ENCODE measurements around the gene MKNK2. TPM values are rescaled to one million over a fixed set of nuclear protein-coding genes. Genes with fewer than 3 reads are reported as not detected.
A peak's percentile ranks its signal among the peaks of the same experiment; 100 is the strongest.

Gene MKNK2
- 100 to 1,000 TPM in 4 of 6 experiments, 10 to 100 TPM in 2; 80.5 to 218 (median 117) TPM for total RNA-seq
- long read RNA-seq, partial matches to known transcripts: 2 of 15 reads
- long read RNA-seq, other reads (novel, unspliced or antisense): 10 of 15 reads

DNA sequence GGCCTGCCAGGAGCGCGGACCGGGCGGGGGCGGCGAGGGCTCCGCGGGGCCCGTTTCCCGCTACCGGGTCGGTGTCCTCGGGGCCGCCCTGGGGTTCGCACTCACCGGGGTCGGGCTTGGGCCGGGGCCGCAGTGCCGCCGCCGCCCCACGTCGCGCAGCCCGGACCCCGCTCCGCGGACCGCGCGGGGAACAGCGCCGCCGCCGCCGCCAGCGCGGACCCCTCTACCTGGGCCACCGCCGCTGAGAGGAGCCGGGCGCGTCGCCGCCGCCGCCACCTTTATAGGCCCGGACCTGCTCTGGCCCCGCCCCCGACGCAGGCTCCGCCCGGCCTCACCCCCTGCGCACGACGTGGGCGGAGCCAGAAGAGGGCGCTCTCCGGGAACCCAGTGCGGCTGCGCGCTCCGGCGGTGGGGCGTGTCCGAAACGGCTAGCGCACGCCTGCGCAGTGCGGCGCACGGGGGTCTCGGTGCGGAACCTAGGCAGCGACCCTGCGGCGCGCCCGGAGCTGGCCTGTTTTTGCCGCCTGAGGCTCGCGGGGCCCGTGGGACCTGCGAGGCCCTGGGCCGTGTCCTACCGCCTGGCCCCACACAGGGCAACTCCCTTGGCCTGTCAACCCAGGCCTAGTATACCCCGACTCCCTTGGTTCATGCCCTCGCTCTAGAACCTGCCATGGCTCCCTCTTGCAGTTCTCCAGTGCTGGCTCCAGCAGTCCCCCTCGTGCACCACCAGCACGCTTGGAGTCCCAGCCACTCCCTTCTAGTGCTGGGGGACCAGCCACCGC, at the start of gene MKNK2:
Gene MKNK2 (minus strand): TSS at position 254 of the 782 bp plus-strand sequence. CDS start 393 bp downstream, outside the sequence.
- H3K4me3 ChIP-seq: peak within 1 kb of the TSS; percentile 80 to 94 (median 93)
- ATAC-seq (peak; percentile 50 to 65 (median 59)), DNase-seq (peak; percentile 95 to 97 (median 97))
- no peaks in the 10 kb centered on the region for H3K9me3 ChIP-seq
- TF ChIP-seq POLR2A (IDR thresholded peaks at IDR 0.05): peak; percentile 100
- TF ChIP-seq, protein P1, sequence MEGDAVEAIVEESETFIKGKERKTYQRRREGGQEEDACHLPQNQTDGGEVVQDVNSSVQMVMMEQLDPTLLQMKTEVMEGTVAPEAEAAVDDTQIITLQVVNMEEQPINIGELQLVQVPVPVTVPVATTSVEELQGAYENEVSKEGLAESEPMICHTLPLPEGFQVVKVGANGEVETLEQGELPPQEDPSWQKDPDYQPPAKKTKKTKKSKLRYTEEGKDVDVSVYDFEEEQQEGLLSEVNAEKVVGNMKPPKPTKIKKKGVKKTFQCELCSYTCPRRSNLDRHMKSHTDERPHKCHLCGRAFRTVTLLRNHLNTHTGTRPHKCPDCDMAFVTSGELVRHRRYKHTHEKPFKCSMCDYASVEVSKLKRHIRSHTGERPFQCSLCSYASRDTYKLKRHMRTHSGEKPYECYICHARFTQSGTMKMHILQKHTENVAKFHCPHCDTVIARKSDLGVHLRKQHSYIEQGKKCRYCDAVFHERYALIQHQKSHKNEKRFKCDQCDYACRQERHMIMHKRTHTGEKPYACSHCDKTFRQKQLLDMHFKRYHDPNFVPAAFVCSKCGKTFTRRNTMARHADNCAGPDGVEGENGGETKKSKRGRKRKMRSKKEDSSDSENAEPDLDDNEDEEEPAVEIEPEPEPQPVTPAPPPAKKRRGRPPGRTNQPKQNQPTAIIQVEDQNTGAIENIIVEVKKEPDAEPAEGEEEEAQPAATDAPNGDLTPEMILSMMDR (IDR thresholded peaks at IDR 0.05): peak; percentile 37 to 73 (median 46)
- peaks cover 1 to 64% (median 34%) of the 10 kb centered on the region in 4 donors for H3K4me1 ChIP-seq
- intact Hi-C loops (cut with DNase I): no loop called here
- H3K27ac ChIP-seq: peak within 1 kb of the TSS; percentile 94 to 99 (median 98)
- 8% methylated on average over 9 of the region's 93 CpGs for WGBS (ENCODE audit: insufficient coverage, low coverage, low lambda C conversion rate, missing lambda C conversion rate)
- H3K27me3 ChIP-seq: no peaks in the 10 kb centered on the region
- peaks cover 0 to 9% (median under 1%) of the 10 kb centered on the region in 4 donors for H3K36me3 ChIP-seq

DNA sequence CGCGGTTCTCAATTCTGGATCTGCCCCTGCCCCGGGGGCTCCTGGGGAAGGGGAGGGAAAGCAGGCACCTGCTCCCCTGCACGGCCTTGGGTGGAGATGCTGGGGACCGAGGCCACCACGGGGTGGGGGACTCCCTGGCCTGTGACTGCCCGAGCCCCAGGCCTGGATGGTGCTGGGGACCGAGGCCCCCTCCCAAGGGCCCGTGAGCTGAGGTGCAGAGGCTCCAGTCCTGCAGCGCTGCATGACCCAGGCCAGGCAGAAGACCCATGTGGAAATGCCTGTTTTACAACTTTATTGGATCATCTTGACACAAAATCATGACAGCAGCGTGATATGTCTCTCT, 49.6 kb upstream of the MKNK2 start:
- TF ChIP-seq, protein P1 (IDR thresholded peaks at IDR 0.05): no peak
- TF ChIP-seq POLR2A (IDR thresholded peaks at IDR 0.05): no peak
- Histone ChIP-seq H3K36me3 (peaks cover 0 to 32% (median 17%) of the 10 kb centered on the region in 4 donors), H3K27ac (no peak overlapping the region), H3K9me3 (no peaks in the 10 kb centered on the region), H3K4me1 (peaks cover 0 to under 1% (median 0%) of the 10 kb centered on the region in 4 donors), H3K4me3 (no peak overlapping the region), H3K27me3 (no peaks in the 10 kb centered on the region)
- WGBS (ENCODE audit: insufficient coverage, low coverage, low lambda C conversion rate, missing lambda C conversion rate): 100% methylated on average over 3 of the region's 11 CpGs
- intact Hi-C loops (cut with DNase I): no loop called here
- DNase-seq: peak in 1 of 3 donors; percentile 19
- no peak for ATAC-seq

GRCh38 chr19:2099937-2100718, 49.1 kb upstream of the MKNK2 start:
- DNase-seq: peak in 1 of 3 donors; percentile 27
- TF ChIP-seq, protein P1 (IDR thresholded peaks at IDR 0.05): no peak
- no peak for TF ChIP-seq POLR2A (IDR thresholded peaks at IDR 0.05)
- no peaks in the 10 kb centered on the region for H3K9me3 ChIP-seq
- peaks cover 0 to 32% (median 17%) of the 10 kb centered on the region in 4 donors for H3K36me3 ChIP-seq
- H3K27me3 ChIP-seq: no peaks in the 10 kb centered on the region
- H3K4me1 ChIP-seq: peaks cover 0 to 6% (median 2%) of the 10 kb centered on the region in 4 donors
- intact Hi-C loops (cut with DNase I): no loop called here
- no peak overlapping the region for H3K27ac ChIP-seq
- 94% methylated on average over 10 of the region's 39 CpGs for WGBS (ENCODE audit: insufficient coverage, low coverage, low lambda C conversion rate, missing lambda C conversion rate)
- no peak for ATAC-seq
- no peak overlapping the region for H3K4me3 ChIP-seq

DNA sequence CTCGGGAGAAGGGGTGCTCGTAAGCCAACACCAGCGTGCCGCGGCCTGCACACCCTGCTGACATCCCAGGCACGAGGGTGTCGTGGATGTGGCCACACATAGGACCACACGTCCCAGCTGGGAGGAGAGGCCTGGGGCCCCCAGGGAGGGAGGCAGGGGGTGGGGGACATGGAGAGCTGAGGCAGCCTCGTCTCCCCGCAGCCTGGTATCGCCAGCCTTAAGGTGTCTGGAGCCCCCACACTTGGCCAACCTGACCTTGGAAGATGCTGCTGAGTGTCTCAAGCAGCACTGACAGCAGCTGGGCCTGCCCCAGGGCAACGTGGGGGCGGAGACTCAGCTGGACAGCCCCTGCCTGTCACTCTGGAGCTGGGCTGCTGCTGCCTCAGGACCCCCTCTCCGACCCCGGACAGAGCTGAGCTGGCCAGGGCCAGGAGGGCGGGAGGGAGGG, 48.0 kb upstream of the MKNK2 start:
- Histone ChIP-seq H3K27me3 (no peaks in the 10 kb centered on the region), H3K9me3 (no peaks in the 10 kb centered on the region), H3K4me1 (peaks cover 0 to 12% (median 2%) of the 10 kb centered on the region in 4 donors), H3K4me3 (no peak overlapping the region), H3K36me3 (peaks cover 0 to 32% (median 17%) of the 10 kb centered on the region in 4 donors), H3K27ac (no peak overlapping the region)
- DNase-seq (no peak), ATAC-seq (no peak)
- WGBS (ENCODE audit: insufficient coverage, low coverage, low lambda C conversion rate, missing lambda C conversion rate): 60% methylated on average over 4 of the region's 16 CpGs
- intact Hi-C loops (cut with DNase I): no loop called here
- TF ChIP-seq, protein P1 (IDR thresholded peaks at IDR 0.05): no peak
- no peak for TF ChIP-seq POLR2A (IDR thresholded peaks at IDR 0.05)

Data from right lobe of liver (tissue), 6 donors.